Testis (tissue), 3 donors: Measurements from ENCODE around the gene EEFSEC. TPM values are rescaled to one million over a fixed set of nuclear protein-coding genes. Genes with fewer than 3 reads are reported as not detected.

Source experiments
- DNase-seq: peaks from one replicate; pipeline ENCODE4 v3.0.0-alpha.2; 2019
- H3K27ac ChIP-seq, 2 donors: fragments of 200-600 bp; sonication (generic); one replicate each; pipeline ENCODE4 v1.5.1; 2019
- H3K27me3 ChIP-seq: fragments of 200-600 bp; sonication (generic); one replicate; pipeline ENCODE4 v1.5.1; 2019
- H3K36me3 ChIP-seq: fragments of 200-600 bp; sonication (generic); one replicate; pipeline ENCODE4 v1.5.1; 2017; ENCODE audit warnings: low read depth; ENCODE audit errors: missing control alignments
- H3K4me1 ChIP-seq: fragments of 200-600 bp; sonication (generic); one replicate; pipeline ENCODE4 v1.5.1; 2019
- H3K4me3 ChIP-seq, 2 donors: fragments of 200-600 bp; sonication (generic); one replicate each; pipeline ENCODE4 v1.5.1; 2017 to 2019
- H3K9me3 ChIP-seq: fragments of 200-600 bp; sonication (generic); one replicate; pipeline ENCODE4 v1.5.1; 2017
- CTCF ChIP-seq, 3 experiments: fragments of 450-650 bp in 2 of 3; fragments of 200-600 bp in 1 of 3; sonication (generic) in 1 of 3; IDR thresholded peaks; one replicate each; pipeline ENCODE4 v1.5.1; 2016 to 2019; ENCODE audit warnings: antibody characterized with exemption in 3 of 3, mild to moderate bottlenecking in 2 of 3, moderate library complexity in 1 of 3
- POLR2A ChIP-seq: fragments of 450-650 bp; IDR thresholded peaks from one replicate; pipeline ENCODE4 v1.6.1; 2017; ENCODE audit warnings: antibody characterized with exemption, mild to moderate bottlenecking, moderate library complexity
- WGBS, 2 donors: methylation state at CpG; one replicate each; pipeline ENCODE4 v1.1.5; 2018; 5-methylcytosine and 5-hydroxymethylcytosine counted together
- intact Hi-C: fragments of 100-400 bp; cut with DNase I; formaldehyde crosslinking; loops from one replicate; pipeline ENCODE4 v1.15.1; 2023; ENCODE audit warnings: low total_unique reads
- polyA plus RNA-seq: library from polyadenylated mRNA; stranded (reverse); fragments of 350-450 nt; fragmentation: Illumina TruSeq; extraction: RNeasy Lipid Tissue Mini Kit (QIAGEN cat#74804); gene quantifications from one replicate; pipeline ENCODE4 v1.2.3, GENCODE V29; 2014; ENCODE audit warnings: low read depth, low replicate concordance; ENCODE audit not compliant: insufficient read depth
- total RNA-seq, 2 donors: library from RNA; depleted of rRNA; stranded (reverse); fragments of >200 nt; gene quantifications; one replicate each; pipeline ENCODE4 v1.2.3, GENCODE V29; 2016

Gene EEFSEC
- total and polyA plus RNA-seq, 3 donors from 2014 or later = 35.4 to 40.3 (median 35.4) TPM

DNA sequence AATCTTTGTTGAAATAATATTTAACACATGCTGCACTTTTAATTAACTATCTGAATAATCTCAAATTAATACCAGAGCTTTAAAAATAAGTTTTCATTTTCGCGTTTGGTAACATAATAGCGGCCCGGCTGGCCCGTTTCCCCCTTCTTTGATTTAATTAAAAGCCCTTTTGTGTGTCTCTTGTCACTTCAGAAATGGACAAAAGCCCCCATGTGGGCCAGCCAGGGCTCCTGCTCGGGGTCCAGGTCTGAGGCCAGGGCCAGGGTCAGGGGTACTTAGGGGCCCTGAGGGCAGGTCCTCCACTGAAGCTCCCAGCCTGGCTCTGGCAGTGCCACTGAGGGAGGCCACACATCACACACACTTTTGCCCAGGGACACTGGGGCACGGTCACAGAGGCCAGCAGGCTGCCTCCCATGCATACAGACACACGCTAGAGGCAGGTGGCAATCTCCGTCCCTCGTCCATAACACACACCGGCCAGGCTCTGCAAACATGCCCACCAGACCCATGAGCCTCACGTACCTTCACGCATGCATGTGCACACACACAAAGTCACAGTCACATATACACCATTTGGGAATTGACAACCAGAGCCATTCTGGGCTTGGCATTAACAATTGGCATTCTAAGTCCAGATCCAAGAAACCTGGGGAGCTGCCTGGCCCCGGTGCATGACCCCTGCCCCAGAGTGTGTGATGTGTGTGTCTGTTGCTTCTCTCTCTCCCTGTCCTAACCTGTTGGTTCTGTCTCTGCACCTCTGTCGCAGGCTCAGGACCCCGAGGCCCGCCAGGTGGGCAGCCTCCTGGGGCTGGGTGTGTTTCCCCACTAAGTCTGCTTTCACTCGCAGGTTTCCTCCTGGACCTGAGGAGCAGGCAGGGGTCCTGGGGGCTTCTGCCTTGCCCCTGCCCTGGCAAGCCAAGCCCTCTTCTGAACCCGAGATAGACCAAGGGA, 274.9 kb downstream of the EEFSEC start:
- TF ChIP-seq POLR2A (no peak), CTCF (IDR thresholded peaks at IDR 0.05) (no peak)
- no peak overlapping the region for H3K27ac ChIP-seq
- no peak overlapping the region for H3K4me3 ChIP-seq
- intact Hi-C loops = loop anchor here (5.0 to 10.0 kb wide), 3 partner anchors 69 to 253 kb away; no protein-coding TSS in a partner anchor
- H3K4me1 ChIP-seq = peaks cover 7% of the 10 kb centered on the region
- WGBS, 2 donors = 93% methylated on average over 11 to 19 of the region's 19 CpGs
- no peaks in the 10 kb centered on the region for H3K36me3 ChIP-seq
- no peak for DNase-seq
- no peaks in the 10 kb centered on the region for H3K27me3 ChIP-seq
- no peaks in the 10 kb centered on the region for H3K9me3 ChIP-seq

DNA sequence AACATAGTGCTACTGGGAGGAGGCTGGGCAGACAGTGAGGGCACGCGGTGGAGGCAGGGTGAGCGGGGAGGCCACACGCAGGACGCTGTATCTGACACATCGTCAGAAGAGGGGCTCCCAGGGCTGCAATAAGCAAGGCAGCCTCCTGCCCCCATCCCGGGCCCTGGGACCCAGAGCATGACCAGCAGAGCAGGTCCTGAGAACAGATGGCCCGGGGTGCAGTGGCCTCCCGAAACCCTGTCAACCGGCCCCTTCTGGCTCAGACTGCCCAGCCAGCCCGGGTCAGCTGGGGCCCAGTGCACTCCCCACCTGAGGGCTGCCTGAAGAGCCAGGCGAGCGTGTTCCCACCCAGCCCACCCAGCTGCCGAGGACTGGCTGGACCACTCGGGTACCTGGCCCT, 276.0 kb downstream of the EEFSEC start:
- no peak for TF ChIP-seq POLR2A
- TF ChIP-seq CTCF (IDR thresholded peaks at IDR 0.05) = no peak
- H3K36me3 ChIP-seq = no peaks in the 10 kb centered on the region
- intact Hi-C loops = loop anchor here (5.0 to 10.0 kb wide), 3 partner anchors 68 to 254 kb away; no protein-coding TSS in a partner anchor
- DNase-seq = no peak
- H3K27me3 ChIP-seq = no peaks in the 10 kb centered on the region
- H3K27ac ChIP-seq = no peak overlapping the region
- H3K9me3 ChIP-seq = no peaks in the 10 kb centered on the region
- no peak overlapping the region for H3K4me3 ChIP-seq
- peaks cover 7% of the 10 kb centered on the region for H3K4me1 ChIP-seq
- WGBS, 2 donors = 92 to 93% methylated on average over 3 to 9 of the region's 15 CpGs

- no peaks in the 10 kb centered on the region for H3K36me3 ChIP-seq
- no peaks in the 10 kb centered on the region for H3K27me3 ChIP-seq
- H3K4me3 ChIP-seq = no peak overlapping the region
- WGBS, 2 donors = 80 to 95% methylated on average over 2 to 8 of the region's 8 CpGs
- TF ChIP-seq POLR2A (no peak), CTCF (IDR thresholded peaks at IDR 0.05) (no peak)
- no peak for DNase-seq
- H3K27ac ChIP-seq = no peak overlapping the region
- intact Hi-C loops = loop anchor here (5.0 to 10.0 kb wide), 3 partner anchors 68 to 255 kb away; no protein-coding TSS in a partner anchor
- no peaks in the 10 kb centered on the region for H3K9me3 ChIP-seq
- peaks cover 7% of the 10 kb centered on the region for H3K4me1 ChIP-seq
Measured at GRCh38 chr3:128429751-128430150, 276.5 kb downstream of the EEFSEC start.

- Histone ChIP-seq H3K27ac (no peak overlapping the region), H3K27me3 (no peaks in the 10 kb centered on the region), H3K4me1 (peaks cover 7% of the 10 kb centered on the region), H3K9me3 (no peaks in the 10 kb centered on the region), H3K4me3 (no peak overlapping the region), H3K36me3 (no peaks in the 10 kb centered on the region)
- TF ChIP-seq POLR2A (no peak), CTCF (IDR thresholded peaks at IDR 0.05) (no peak)
- intact Hi-C loops = no loop called here
- no peak for DNase-seq
- WGBS, 2 donors = 92% methylated on average over 7 to 10 of the region's 10 CpGs
Measured at GRCh38 chr3:128430301-128430700, 277.0 kb downstream of the EEFSEC start.
